B cell (primary cell): ENCODE measurements around the gene XRCC4.

Experiments used
- EZH2 ChIP-seq: IDR thresholded peaks from 2 replicates; pipeline ENCODE4 v1.6.1; 2012; ENCODE audit warnings: borderline replicate concordance, low read depth, mild to moderate bottlenecking, moderate library complexity, low read length; ENCODE audit not compliant: insufficient read depth, poor library complexity, severe bottlenecking
- TF ChIP-seq, protein P1 (sequence below): fragments of 200-600 bp; IDR thresholded peaks from one replicate; pipeline ENCODE4 v1.8.0; 2022; ENCODE audit warnings: antibody characterized with exemption, mild to moderate bottlenecking

DNA sequence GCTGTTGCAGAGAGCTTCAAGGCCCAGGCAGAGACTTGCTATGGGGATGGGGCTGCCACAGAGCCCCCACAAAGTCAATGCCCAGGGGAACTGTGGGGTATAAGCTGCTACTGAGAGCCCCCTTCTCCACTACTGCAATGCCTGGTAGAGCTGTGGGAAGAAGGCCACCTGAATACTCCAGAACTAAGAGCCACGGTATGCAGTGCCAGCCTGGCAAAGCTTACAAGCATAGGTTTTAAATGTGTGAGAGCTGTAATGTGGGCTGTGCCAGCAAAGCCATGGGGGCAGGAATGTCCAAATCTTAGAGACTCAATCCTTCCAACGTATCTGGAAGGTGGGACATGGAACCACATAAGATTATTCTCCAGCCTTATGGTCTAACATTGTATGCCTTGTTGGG lies 49.2 kb downstream of the XRCC4 start:
- TF ChIP-seq, protein P1, sequence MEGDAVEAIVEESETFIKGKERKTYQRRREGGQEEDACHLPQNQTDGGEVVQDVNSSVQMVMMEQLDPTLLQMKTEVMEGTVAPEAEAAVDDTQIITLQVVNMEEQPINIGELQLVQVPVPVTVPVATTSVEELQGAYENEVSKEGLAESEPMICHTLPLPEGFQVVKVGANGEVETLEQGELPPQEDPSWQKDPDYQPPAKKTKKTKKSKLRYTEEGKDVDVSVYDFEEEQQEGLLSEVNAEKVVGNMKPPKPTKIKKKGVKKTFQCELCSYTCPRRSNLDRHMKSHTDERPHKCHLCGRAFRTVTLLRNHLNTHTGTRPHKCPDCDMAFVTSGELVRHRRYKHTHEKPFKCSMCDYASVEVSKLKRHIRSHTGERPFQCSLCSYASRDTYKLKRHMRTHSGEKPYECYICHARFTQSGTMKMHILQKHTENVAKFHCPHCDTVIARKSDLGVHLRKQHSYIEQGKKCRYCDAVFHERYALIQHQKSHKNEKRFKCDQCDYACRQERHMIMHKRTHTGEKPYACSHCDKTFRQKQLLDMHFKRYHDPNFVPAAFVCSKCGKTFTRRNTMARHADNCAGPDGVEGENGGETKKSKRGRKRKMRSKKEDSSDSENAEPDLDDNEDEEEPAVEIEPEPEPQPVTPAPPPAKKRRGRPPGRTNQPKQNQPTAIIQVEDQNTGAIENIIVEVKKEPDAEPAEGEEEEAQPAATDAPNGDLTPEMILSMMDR: no peak
- TF ChIP-seq EZH2: no peak
